Mesenchymal stem cell (in vitro differentiated cells and primary cell): ENCODE measurements around the gene OR5D16. TPM values are rescaled to one million over a fixed set of nuclear protein-coding genes. Genes with fewer than 3 reads are reported as not detected.

ENCODE experiments used
- DNase-seq: peaks from one replicate; pipeline ENCODE4 v3.0.0-alpha.2; 2013
- H2AFZ ChIP-seq: one replicate; pipeline ENCODE4 v1.6.1; 2013; ENCODE audit warnings: low read depth, mild to moderate bottlenecking, control low read depth, inconsistent platforms, low read length, moderate library complexity
- H2AK5ac ChIP-seq: 2 replicates; pipeline ENCODE4 v1.6.1; 2013; ENCODE audit warnings: low read length, moderate library complexity, mild to moderate bottlenecking, inconsistent platforms; ENCODE audit not compliant: severe bottlenecking
- H2BK120ac ChIP-seq: one replicate; pipeline ENCODE4 v1.6.1; 2013; ENCODE audit warnings: low read depth, mild to moderate bottlenecking, inconsistent platforms, low read length, moderate library complexity
- H2BK12ac ChIP-seq, 2 experiments: one replicate each; pipeline ENCODE4 v1.6.1; 2013; ENCODE audit warnings: inconsistent platforms in 2 of 2, low read length in 2 of 2, mild to moderate bottlenecking in 2 of 2, moderate library complexity in 2 of 2, control low read depth in 1 of 2
- H2BK15ac ChIP-seq: one replicate; pipeline ENCODE4 v1.6.1; 2013; ENCODE audit warnings: mild to moderate bottlenecking, low read depth, inconsistent platforms; ENCODE audit not compliant: poor library complexity, severe bottlenecking
- H2BK5ac ChIP-seq: 2 replicates; pipeline ENCODE4 v1.6.1; 2013; ENCODE audit warnings: low read depth, mild to moderate bottlenecking, low read length, control low read depth, inconsistent platforms; ENCODE audit not compliant: poor library complexity, severe bottlenecking
- H3K14ac ChIP-seq, 2 experiments: one replicate each; pipeline ENCODE4 v1.6.1; 2013; ENCODE audit warnings: inconsistent platforms in 2 of 2, low read length in 2 of 2, control low read depth in 1 of 2, mild to moderate bottlenecking in 1 of 2, moderate library complexity in 1 of 2
- H3K18ac ChIP-seq, 2 experiments: one replicate each; pipeline ENCODE4 v1.6.1; 2013; ENCODE audit warnings: inconsistent platforms in 2 of 2, low read length in 2 of 2, control low read depth in 1 of 2, low read depth in 1 of 2, mild to moderate bottlenecking in 1 of 2
- H3K23ac ChIP-seq, 2 experiments: one replicate each; pipeline ENCODE4 v1.6.1; 2013; ENCODE audit warnings: inconsistent platforms in 2 of 2, low read length in 2 of 2, mild to moderate bottlenecking in 2 of 2, moderate library complexity in 2 of 2, control low read depth in 1 of 2
- H3K27ac ChIP-seq: 2 replicates; pipeline ENCODE4 v1.5.1; 2013; ENCODE audit warnings: mild to moderate bottlenecking, moderate library complexity, low read length, control low read depth, inconsistent platforms; ENCODE audit not compliant: poor library complexity, severe bottlenecking
- H3K27me3 ChIP-seq, 2 experiments: 2 replicates each; pipeline versions ENCODE4 v1.6.1 to v1.7.0; 2013; ENCODE audit warnings: low read length in 2 of 2, mild to moderate bottlenecking in 2 of 2, moderate library complexity in 2 of 2, control low read depth in 1 of 2, inconsistent platforms in 1 of 2; ENCODE audit not compliant: control insufficient read depth in 1 of 2, insufficient read depth in 1 of 2
- H3K36me3 ChIP-seq, 2 experiments: 2 replicates each; pipeline versions ENCODE4 v1.6.1 to v1.7.0; 2013; ENCODE audit warnings: low read length in 2 of 2, control low read depth in 1 of 2, inconsistent platforms in 1 of 2, low read depth in 1 of 2, mild to moderate bottlenecking in 1 of 2; ENCODE audit not compliant: insufficient read depth in 2 of 2, control insufficient read depth in 1 of 2
- H3K4ac ChIP-seq, 2 experiments: one replicate each; pipeline ENCODE4 v1.6.1; 2013; ENCODE audit warnings: inconsistent platforms in 2 of 2, low read length in 2 of 2, mild to moderate bottlenecking in 2 of 2, moderate library complexity in 2 of 2, control low read depth in 1 of 2, low read depth in 1 of 2
- H3K4me1 ChIP-seq: 2 replicates; pipeline ENCODE4 v1.6.1; 2013; ENCODE audit warnings: low read depth, low read length, control low read depth; ENCODE audit not compliant: control insufficient read depth, insufficient read depth
- H3K4me2 ChIP-seq: 2 replicates; pipeline ENCODE4 v1.6.1; 2013; ENCODE audit warnings: low read length, mild to moderate bottlenecking, inconsistent platforms; ENCODE audit not compliant: poor library complexity, severe bottlenecking
- H3K4me3 ChIP-seq, 2 experiments: 2 replicates each; pipeline versions ENCODE4 v1.5.1 to v1.7.0; 2013; ENCODE audit warnings: low read length in 2 of 2, mild to moderate bottlenecking in 2 of 2, control low read depth in 1 of 2, low read depth in 1 of 2; ENCODE audit not compliant: insufficient read depth in 1 of 2
- H3K79me1 ChIP-seq: replicated peaks from 2 replicates; pipeline ENCODE4 v1.6.1; 2013; ENCODE audit warnings: mild to moderate bottlenecking, control low read depth, low read length, inconsistent platforms; ENCODE audit not compliant: poor library complexity, severe bottlenecking
- H3K9ac ChIP-seq: 2 replicates; pipeline ENCODE4 v1.7.0; 2013; ENCODE audit warnings: mild to moderate bottlenecking, low read length, moderate library complexity
- H3K9me3 ChIP-seq: 2 replicates; pipeline ENCODE4 v1.7.0; 2013; ENCODE audit warnings: mild to moderate bottlenecking, low read length; ENCODE audit not compliant: control insufficient read depth
- H4K8ac ChIP-seq: one replicate; pipeline ENCODE4 v1.6.1; 2013; ENCODE audit warnings: inconsistent platforms, mild to moderate bottlenecking, low read length, moderate library complexity
- H4K91ac ChIP-seq: one replicate; pipeline ENCODE4 v1.6.1; 2013; ENCODE audit warnings: mild to moderate bottlenecking, low read length, inconsistent platforms
- WGBS: methylation state at CpG from one replicate; pipeline ENCODE4 v1.1.7; 2013; ENCODE audit warnings: mixed read lengths; 5-methylcytosine and 5-hydroxymethylcytosine counted together
- polyA plus RNA-seq, 2 experiments: library from polyadenylated mRNA; stranded (reverse); fragments of 200-250 nt; gene quantifications; one replicate each; pipeline ENCODE4 v1.2.3, GENCODE V29; 2013

OR5D16 gene
- polyA plus RNA-seq (2013, experiment 1 of 2), result not detected
- polyA plus RNA-seq (2013, experiment 2 of 2), result not detected

- no peak within 1 kb of the TSS for H3K18ac ChIP-seq
- H3K23ac ChIP-seq, result no peak within 1 kb of the TSS
- WGBS, result 51% methylated on average over 2 of the region's 3 CpGs
- H3K4ac ChIP-seq, result no peak within 1 kb of the TSS
- no peak within 1 kb of the TSS for H3K27ac ChIP-seq
- no peaks in the 10 kb centered on the region for H3K27me3 ChIP-seq
- no peak within 1 kb of the TSS for H4K8ac ChIP-seq
- no peak within 1 kb of the TSS for H2AK5ac ChIP-seq
- peaks cover 20% of the 10 kb centered on the region for H3K9me3 ChIP-seq
- no peaks in the 10 kb centered on the region for H3K4me1 ChIP-seq
- no peak within 1 kb of the TSS for H2AFZ ChIP-seq
- H3K4me2 ChIP-seq, result no peak within 1 kb of the TSS
- DNase-seq, result no peak
- no peak within 1 kb of the TSS for H4K91ac ChIP-seq
- no peak within 1 kb of the TSS for H2BK120ac ChIP-seq
- H2BK12ac ChIP-seq, result no peak within 1 kb of the TSS
- no peaks in the 10 kb centered on the region for H3K79me1 ChIP-seq
- H3K14ac ChIP-seq, result no peak within 1 kb of the TSS
- H3K36me3 ChIP-seq, result no peaks in the 10 kb centered on the region
- H3K4me3 ChIP-seq, result no peak within 1 kb of the TSS
- no peak within 1 kb of the TSS for H2BK15ac ChIP-seq
- H2BK5ac ChIP-seq, result no peak within 1 kb of the TSS
- no peak within 1 kb of the TSS for H3K9ac ChIP-seq
These were observed at the start of gene OR5D16 for GRCh38 chr11:55838452-55838851. Gene OR5D16 (plus strand): TSS chr11:55838752. CDS start chr11:55838752, 0 bp downstream.

GRCh38 chr11:55791606-55792005 is 46.9 kb upstream of the OR5D16 start:
- Histone ChIP-seq H3K36me3 (no peaks in the 10 kb centered on the region), H3K18ac (no peak overlapping the region), H4K8ac (no peak overlapping the region), H3K4ac (no peak overlapping the region), H3K4me2 (no peak overlapping the region), H2BK120ac (no peak overlapping the region), H2BK15ac (no peak overlapping the region), H3K27me3 (no peaks in the 10 kb centered on the region), H4K91ac (no peak overlapping the region), H2AFZ (no peak overlapping the region), H3K9me3 (no peaks in the 10 kb centered on the region), H2BK5ac (no peak overlapping the region), H2BK12ac (no peak overlapping the region), H3K27ac (no peak overlapping the region), H2AK5ac (no peak overlapping the region), H3K4me3 (no peak overlapping the region), H3K23ac (no peak overlapping the region), H3K9ac (no peak overlapping the region), H3K14ac (no peak overlapping the region), H3K4me1 (no peaks in the 10 kb centered on the region), H3K79me1 (no peaks in the 10 kb centered on the region)
- no CpG with 5 or more reads among the region's 1 CpG for WGBS
- no peak for DNase-seq

GRCh38 chr11:55793321-55793720 is 45.2 kb upstream of the OR5D16 start:
- no peak overlapping the region for H3K18ac ChIP-seq
- H3K4me3 ChIP-seq, result no peak overlapping the region
- H2BK15ac ChIP-seq, result no peak overlapping the region
- no peak overlapping the region for H3K9ac ChIP-seq
- H2BK120ac ChIP-seq, result no peak overlapping the region
- no peak overlapping the region for H2AK5ac ChIP-seq
- no peaks in the 10 kb centered on the region for H3K79me1 ChIP-seq
- H3K14ac ChIP-seq, result no peak overlapping the region
- WGBS, result 58% methylated on average over 2 of the region's 2 CpGs
- no peak overlapping the region for H4K91ac ChIP-seq
- no peaks in the 10 kb centered on the region for H3K27me3 ChIP-seq
- no peak for DNase-seq
- no peak overlapping the region for H3K4ac ChIP-seq
- no peak overlapping the region for H2AFZ ChIP-seq
- H3K4me1 ChIP-seq, result no peaks in the 10 kb centered on the region
- no peak overlapping the region for H2BK5ac ChIP-seq
- H2BK12ac ChIP-seq, result no peak overlapping the region
- no peak overlapping the region for H3K23ac ChIP-seq
- no peak overlapping the region for H3K4me2 ChIP-seq
- H4K8ac ChIP-seq, result no peak overlapping the region
- no peaks in the 10 kb centered on the region for H3K36me3 ChIP-seq
- H3K9me3 ChIP-seq, result no peaks in the 10 kb centered on the region
- H3K27ac ChIP-seq, result no peak overlapping the region

GRCh38 chr11:55795256-55795655 is 43.3 kb upstream of the OR5D16 start, which contains the start of gene OR5D14:
Gene OR5D14 (plus strand): TSS chr11:55795556. CDS start chr11:55795556, 0 bp downstream.
- H4K91ac ChIP-seq, result no peak within 1 kb of the TSS
- H3K4ac ChIP-seq, result no peak within 1 kb of the TSS
- no peak within 1 kb of the TSS for H2BK12ac ChIP-seq
- no peak within 1 kb of the TSS for H4K8ac ChIP-seq
- no peaks in the 10 kb centered on the region for H3K27me3 ChIP-seq
- H3K9ac ChIP-seq, result no peak within 1 kb of the TSS
- no peak within 1 kb of the TSS for H3K18ac ChIP-seq
- H3K27ac ChIP-seq, result no peak within 1 kb of the TSS
- H2BK120ac ChIP-seq, result no peak within 1 kb of the TSS
- no peak within 1 kb of the TSS for H2AK5ac ChIP-seq
- no peak within 1 kb of the TSS for H3K23ac ChIP-seq
- H3K9me3 ChIP-seq, result peaks cover 5% of the 10 kb centered on the region
- no peak within 1 kb of the TSS for H3K4me3 ChIP-seq
- H3K14ac ChIP-seq, result no peak within 1 kb of the TSS
- no peaks in the 10 kb centered on the region for H3K4me1 ChIP-seq
- DNase-seq, result no peak
- no peak within 1 kb of the TSS for H3K4me2 ChIP-seq
- no peak within 1 kb of the TSS for H2BK5ac ChIP-seq
- H2AFZ ChIP-seq, result no peak within 1 kb of the TSS
- no peak within 1 kb of the TSS for H2BK15ac ChIP-seq
- H3K36me3 ChIP-seq, result no peaks in the 10 kb centered on the region
- no peaks in the 10 kb centered on the region for H3K79me1 ChIP-seq
